GM21360 (cell line): ENCODE measurements around the gene CCDC186.
"Not testable (repeated sequence)": the region's sequence is repeated elsewhere in the genome, so short reads cannot be mapped to it uniquely, and the experiment has no call there.

ENCODE experiments used
- ATAC-seq: cut with Tn5 transposase; IDR thresholded peaks from one replicate; pipeline ENCODE4 v1.9.1; 2021; ENCODE audit warnings: mild to moderate bottlenecking, moderate library complexity; ENCODE audit not compliant: unreplicated experiment

CCDC186 gene

DNA sequence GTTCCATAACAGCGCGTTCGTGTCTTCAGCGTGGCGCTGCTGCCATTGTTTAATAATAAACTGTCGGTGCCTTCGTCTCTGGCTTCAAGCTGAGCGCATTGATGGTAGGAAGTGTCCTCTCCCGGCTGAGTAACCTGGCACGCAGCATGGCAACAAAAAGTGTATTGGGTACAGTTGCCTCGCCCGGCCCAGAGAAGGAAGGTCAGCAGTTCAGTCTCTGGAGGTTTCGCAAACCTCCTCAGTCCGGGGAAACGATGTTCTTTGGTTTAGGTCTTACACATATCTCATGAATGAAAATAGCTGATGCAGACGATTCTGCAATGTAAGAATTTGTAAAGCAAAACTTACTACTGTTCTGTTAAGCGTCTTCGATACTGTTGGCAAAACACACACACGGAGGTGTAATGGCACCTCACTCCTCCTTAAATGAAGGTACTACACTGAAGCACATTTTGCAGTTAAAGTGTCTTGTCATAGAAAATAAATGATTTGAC lies 739 bp upstream of the CCDC186 start:
- peak; percentile 1 for ATAC-seq

- no peak for ATAC-seq
These were observed 441 bp downstream of the CCDC186 start for GRCh38 chr10:114173603-114173920.

GRCh38 chr10:114172776-114173602 lies 1.0 kb downstream of the CCDC186 start:
- ATAC-seq: no peak

DNA sequence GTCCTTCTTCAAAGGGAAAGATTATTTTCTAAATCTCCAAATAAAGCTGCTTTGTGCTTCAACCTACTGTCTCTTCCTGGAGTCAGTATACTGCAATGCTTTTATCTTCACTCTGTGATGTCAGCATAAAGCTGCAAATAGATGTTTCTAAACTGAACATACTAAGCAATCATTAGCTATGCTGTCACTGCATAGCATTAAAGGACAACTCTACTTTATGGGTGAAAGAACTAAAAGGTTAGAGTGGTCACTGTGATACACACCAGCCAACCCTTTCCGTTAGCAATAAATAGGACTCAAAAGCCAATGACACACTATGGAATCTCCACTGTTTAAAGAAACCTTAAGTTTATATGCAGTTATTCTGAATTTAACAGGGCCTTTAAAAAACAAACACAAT lies 1.8 kb downstream of the CCDC186 start:
- no peak for ATAC-seq

GRCh38 chr10:114168450-114169009 lies 5.5 kb downstream of the CCDC186 start:
- ATAC-seq: no peak

- ATAC-seq: no peak
These were observed 6.0 kb downstream of the CCDC186 start for GRCh38 chr10:114167985-114168384.

DNA sequence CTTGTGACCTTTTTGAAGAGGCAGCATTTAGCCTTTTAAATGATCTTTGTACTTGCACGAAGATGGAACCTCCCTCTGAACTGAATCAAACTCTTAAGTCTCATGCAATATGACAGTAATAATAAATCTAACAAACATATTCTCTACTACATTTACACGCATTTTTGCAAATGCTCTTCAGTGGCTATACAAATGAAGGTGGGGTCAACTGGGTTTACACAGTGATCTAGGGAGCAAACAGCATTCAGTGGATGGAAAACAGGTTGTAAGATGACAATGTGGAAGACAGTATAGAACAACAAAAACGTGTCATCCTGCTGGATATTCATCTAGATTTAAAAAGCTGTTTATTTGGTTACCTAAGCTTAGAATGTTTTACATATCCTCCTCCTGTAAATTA lies 7.5 kb downstream of the CCDC186 start:
- no peak for ATAC-seq

DNA sequence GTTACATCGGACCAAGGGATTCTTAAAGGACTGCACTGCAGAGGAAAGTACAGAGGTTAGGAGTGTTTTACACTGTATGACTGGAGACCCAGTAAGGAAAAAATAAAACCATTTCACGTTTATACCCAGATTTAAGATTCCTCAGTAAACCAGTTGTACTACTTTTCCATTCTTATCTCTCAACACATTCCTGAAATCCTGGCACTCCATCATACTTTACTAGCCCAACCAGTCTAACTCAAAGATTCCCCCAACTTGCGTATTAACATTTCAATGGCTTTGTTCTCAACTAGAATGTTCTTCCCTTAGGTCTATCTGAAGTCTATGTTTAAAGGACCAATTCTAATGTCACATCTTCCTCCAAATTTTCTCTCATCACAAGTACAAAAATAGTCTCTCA lies 8.0 kb downstream of the CCDC186 start:
- no peak for ATAC-seq

- no peak for ATAC-seq
These were observed 10.9 kb downstream of the CCDC186 start for GRCh38 chr10:114163062-114163461.

GRCh38 chr10:114157912-114158311 lies 16.1 kb downstream of the CCDC186 start:
- ATAC-seq: no peak

DNA sequence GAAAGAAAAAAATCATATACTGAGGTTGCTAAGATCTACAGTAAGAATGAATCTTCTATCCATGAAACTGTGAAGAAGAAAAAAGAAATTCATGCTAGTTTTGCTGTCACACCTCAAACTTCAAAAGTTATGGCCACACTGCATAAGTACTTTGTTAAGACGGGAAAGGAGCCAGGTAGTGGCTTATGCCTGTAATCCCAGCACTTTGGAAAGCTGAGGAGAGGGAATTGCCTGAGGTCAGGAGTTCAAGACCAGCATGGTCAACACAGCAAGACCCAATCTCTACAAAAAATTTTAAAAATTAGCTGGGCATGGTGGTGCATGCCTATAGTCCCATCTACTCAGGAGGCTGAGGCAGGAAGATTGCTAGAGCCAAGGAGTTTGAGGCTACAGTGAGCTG lies 22.1 kb downstream of the CCDC186 start:
- ATAC-seq: no peak

- no peak for ATAC-seq
These were observed 22.5 kb downstream of the CCDC186 start for GRCh38 chr10:114151486-114151885.

DNA sequence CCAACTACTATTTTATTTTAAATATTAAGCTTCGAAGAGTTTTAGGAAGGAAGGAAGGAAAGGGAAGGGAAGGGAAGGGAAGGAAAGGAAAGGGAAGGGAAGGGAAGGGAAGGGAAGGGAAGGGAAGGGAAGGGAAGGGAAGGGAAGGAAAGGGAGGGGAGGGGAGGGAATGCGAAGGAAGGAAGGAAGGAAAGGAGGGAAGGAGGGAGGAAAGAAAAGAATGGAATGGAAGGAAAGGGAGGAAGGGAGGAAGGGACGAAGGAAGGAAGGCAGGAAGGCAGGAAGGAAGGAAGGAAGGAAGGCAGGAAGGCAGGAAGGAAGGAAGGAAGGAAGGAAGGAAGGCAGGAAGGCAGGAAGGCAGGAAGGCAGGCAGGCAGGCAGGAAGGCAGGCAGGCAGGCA lies 24.5 kb downstream of the CCDC186 start:
- not testable (repeated sequence) for ATAC-seq

- ATAC-seq: no peak
These were observed 30.8 kb downstream of the CCDC186 start for GRCh38 chr10:114143160-114143559.

- no peak for ATAC-seq
These were observed 32.0 kb downstream of the CCDC186 start for GRCh38 chr10:114142018-114142417.

- ATAC-seq: not testable (repeated sequence)
These were observed 33.2 kb downstream of the CCDC186 start for GRCh38 chr10:114140827-114141226.

GRCh38 chr10:114140036-114140435 lies 34.0 kb downstream of the CCDC186 start:
- no peak for ATAC-seq

GRCh38 chr10:114138581-114138980 lies 35.4 kb downstream of the CCDC186 start:
- no peak for ATAC-seq

DNA sequence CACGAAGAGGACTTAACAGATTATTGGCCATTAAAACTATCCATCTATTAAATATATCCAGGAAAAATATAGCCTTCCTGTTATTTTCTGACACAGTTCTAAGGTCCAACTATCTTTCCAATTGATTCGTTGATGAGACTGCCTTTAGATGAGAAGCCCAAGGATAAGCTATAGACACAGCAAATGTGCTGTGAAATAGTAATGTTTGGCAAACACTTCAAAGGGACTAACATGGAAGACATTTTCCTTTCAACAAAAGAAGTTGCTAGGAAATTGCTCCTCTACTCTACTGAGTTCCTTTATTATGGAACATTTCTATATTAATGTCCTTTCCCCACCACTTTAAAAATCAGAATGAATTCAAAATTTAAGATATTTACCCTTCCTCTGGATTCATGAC lies 38.5 kb downstream of the CCDC186 start:
- ATAC-seq: no peak

- ATAC-seq: peak; percentile 79
These were observed 42.9 kb downstream of the CCDC186 start for GRCh38 chr10:114131094-114131493.

GRCh38 chr10:114121031-114121430 lies 53.0 kb downstream of the CCDC186 start:
- ATAC-seq: no peak

DNA sequence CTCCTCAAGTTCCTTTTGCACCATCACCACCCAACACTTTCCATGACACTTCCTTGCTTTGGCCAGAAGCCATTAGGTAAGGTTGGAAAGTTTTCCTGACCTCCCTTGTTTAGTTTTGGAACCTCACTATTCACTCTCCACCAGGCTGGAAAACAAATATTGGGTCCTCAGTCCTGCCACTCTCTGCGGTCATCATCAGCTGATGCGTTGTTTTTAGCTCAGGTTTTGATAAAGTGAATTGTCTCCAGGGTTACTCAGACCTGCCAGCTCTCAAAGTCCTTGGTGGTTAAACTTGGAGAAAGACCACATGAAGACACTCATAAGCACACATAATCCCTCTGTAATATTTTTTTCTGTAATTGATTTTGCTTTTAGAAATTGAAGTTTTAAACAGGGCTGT lies 55.5 kb downstream of the CCDC186 start:
- ATAC-seq: no peak

GRCh38 chr10:114117728-114118127 lies 56.3 kb downstream of the CCDC186 start:
- ATAC-seq: no peak
